Kidney (tissue), 14 donors: Measurements from ENCODE around the gene MECR. TPM values are rescaled to one million over a fixed set of nuclear protein-coding genes. Genes with fewer than 3 reads are reported as not detected.

Experiments
- DNase-seq, 5 donors: peaks; one replicate each; pipeline ENCODE4 v3.0.0-alpha.2; 2013 to 2020
- FAIRE-seq: peaks from 2 replicates; lab custom pipeline; 2012; peaks lifted over from hg19 to GRCh38; lab: Jason Lieb, UNC
- H3K27ac ChIP-seq, 2 donors: one replicate each; pipeline ENCODE4 v1.7.0; 2013; ENCODE audit warnings: low read depth in 2 of 2, low read length in 2 of 2, inconsistent platforms in 1 of 2
- H3K27me3 ChIP-seq: one replicate; pipeline ENCODE4 v1.7.1; 2013; ENCODE audit warnings: low read length, inconsistent platforms; ENCODE audit not compliant: control insufficient read depth, insufficient read depth
- H3K36me3 ChIP-seq, 3 donors: one replicate each; pipeline versions ENCODE4 v1.7.0 to v1.7.1; 2013; ENCODE audit warnings: low read length in 3 of 3, control low read depth in 1 of 3, inconsistent platforms in 1 of 3; ENCODE audit not compliant: insufficient read depth in 3 of 3, control insufficient read depth in 2 of 3
- H3K4me1 ChIP-seq, 3 donors: one replicate each; pipeline versions ENCODE4 v1.7.0 to v1.7.1; 2013; ENCODE audit warnings: low read length in 3 of 3, inconsistent platforms in 1 of 3, low read depth in 1 of 3; ENCODE audit not compliant: control insufficient read depth in 2 of 3, insufficient read depth in 2 of 3
- H3K4me3 ChIP-seq, 3 donors: one replicate each; pipeline versions ENCODE4 v1.7.0 to v1.8.1; 2013; ENCODE audit warnings: low read length in 3 of 3, control low read depth in 1 of 3, inconsistent platforms in 1 of 3
- H3K9ac ChIP-seq, 3 donors: one replicate each; pipeline versions ENCODE4 v1.7.0 to v1.7.1; 2013; ENCODE audit warnings: low read length in 3 of 3, control low read depth in 1 of 3, inconsistent platforms in 1 of 3
- H3K9me3 ChIP-seq, 3 donors: one replicate each; pipeline versions ENCODE4 v1.7.0 to v1.7.1; 2013; ENCODE audit warnings: low read length in 3 of 3, control low read depth in 1 of 3, inconsistent platforms in 1 of 3; ENCODE audit not compliant: control insufficient read depth in 2 of 3, insufficient read depth in 1 of 3
- CTCF ChIP-seq: IDR thresholded peaks from 3 replicates; pipeline ENCODE4 v1.5.1; 2012; ENCODE audit warnings: mild to moderate bottlenecking, moderate library complexity, borderline replicate concordance; ENCODE audit not compliant: insufficient read depth; ENCODE audit errors: extremely low read depth
- intact Hi-C: fragments of 100-400 bp; cut with DNase I; formaldehyde crosslinking; loops from one replicate; pipeline ENCODE4 v1.11.1; 2022
- polyA plus RNA-seq: library from polyadenylated mRNA; stranded (reverse); fragments of 350-450 nt; fragmentation: Illumina TruSeq; extraction: RNeasy Lipid Tissue Mini Kit (QIAGEN cat#74804); gene quantifications from one replicate; pipeline ENCODE4 v1.2.3, GENCODE V29; 2014; ENCODE audit warnings: low read depth, low replicate concordance; ENCODE audit not compliant: insufficient read depth
- total RNA-seq: library from RNA; stranded (reverse); fragmentation: NEBNext Ultra II Directional; extraction: Animal tissue kit (Norgen Biotek cat#: 25700); gene quantifications from one replicate; pipeline ENCODE4 v1.2.1, GENCODE V29; 2021
- donor health status: control.
- donor health status: control.
- donor health status: control.
- donor health status: control.
- donor health status: control.
- donor health status: DM: yes; HTN: yes; CAD: no.
- donor health status: Normal renal cell carcinoma (clear cell type).

The MECR gene
- total and polyA plus RNA-seq, 2 donors from 2014 or later = 27.7 to 42.6 TPM

- no peak for FAIRE-seq
- no peak overlapping the region for H3K27ac ChIP-seq
- TF ChIP-seq CTCF = no peak
Observed at GRCh38 chr1:29278124-29278523, 47.4 kb upstream of the MECR start.

GRCh38 chr1:29275435-29275834 is 44.7 kb upstream of the MECR start:
- Histone ChIP-seq H3K9ac (no peak overlapping the region), H3K9me3 (no peaks in the 10 kb centered on the region), H3K27ac (no peak overlapping the region), H3K4me1 (no peaks in the 10 kb centered on the region), H3K27me3 (no peaks in the 10 kb centered on the region), H3K36me3 (no peaks in the 10 kb centered on the region), H3K4me3 (no peak overlapping the region)
- FAIRE-seq (no peak), DNase-seq (peak in 1 of 5 donors; percentile 23)
- TF ChIP-seq CTCF = no peak
- intact Hi-C loops = no loop called here

More at GRCh38 chr1:29278124-29278523, 47.4 kb upstream of the MECR start:
- H3K27me3 ChIP-seq = no peaks in the 10 kb centered on the region
- no peak overlapping the region for H3K9ac ChIP-seq
- H3K36me3 ChIP-seq = no peaks in the 10 kb centered on the region
- no peak for DNase-seq
- no peaks in the 10 kb centered on the region for H3K4me1 ChIP-seq
- H3K4me3 ChIP-seq = no peak overlapping the region
- intact Hi-C loops = no loop called here
- no peaks in the 10 kb centered on the region for H3K9me3 ChIP-seq

GRCh38 chr1:29272147-29272907 is 41.6 kb upstream of the MECR start:
- Histone ChIP-seq H3K36me3 (no peaks in the 10 kb centered on the region), H3K4me3 (no peak overlapping the region), H3K27me3 (no peaks in the 10 kb centered on the region), H3K27ac (no peak overlapping the region), H3K4me1 (no peaks in the 10 kb centered on the region), H3K9me3 (no peaks in the 10 kb centered on the region), H3K9ac (no peak overlapping the region)
- TF ChIP-seq CTCF = no peak
- FAIRE-seq (no peak), DNase-seq (peak in 1 of 5 donors; percentile 4)
- intact Hi-C loops = no loop called here
